Measurements from ENCODE around the gene AATK.

The AATK gene

DNA sequence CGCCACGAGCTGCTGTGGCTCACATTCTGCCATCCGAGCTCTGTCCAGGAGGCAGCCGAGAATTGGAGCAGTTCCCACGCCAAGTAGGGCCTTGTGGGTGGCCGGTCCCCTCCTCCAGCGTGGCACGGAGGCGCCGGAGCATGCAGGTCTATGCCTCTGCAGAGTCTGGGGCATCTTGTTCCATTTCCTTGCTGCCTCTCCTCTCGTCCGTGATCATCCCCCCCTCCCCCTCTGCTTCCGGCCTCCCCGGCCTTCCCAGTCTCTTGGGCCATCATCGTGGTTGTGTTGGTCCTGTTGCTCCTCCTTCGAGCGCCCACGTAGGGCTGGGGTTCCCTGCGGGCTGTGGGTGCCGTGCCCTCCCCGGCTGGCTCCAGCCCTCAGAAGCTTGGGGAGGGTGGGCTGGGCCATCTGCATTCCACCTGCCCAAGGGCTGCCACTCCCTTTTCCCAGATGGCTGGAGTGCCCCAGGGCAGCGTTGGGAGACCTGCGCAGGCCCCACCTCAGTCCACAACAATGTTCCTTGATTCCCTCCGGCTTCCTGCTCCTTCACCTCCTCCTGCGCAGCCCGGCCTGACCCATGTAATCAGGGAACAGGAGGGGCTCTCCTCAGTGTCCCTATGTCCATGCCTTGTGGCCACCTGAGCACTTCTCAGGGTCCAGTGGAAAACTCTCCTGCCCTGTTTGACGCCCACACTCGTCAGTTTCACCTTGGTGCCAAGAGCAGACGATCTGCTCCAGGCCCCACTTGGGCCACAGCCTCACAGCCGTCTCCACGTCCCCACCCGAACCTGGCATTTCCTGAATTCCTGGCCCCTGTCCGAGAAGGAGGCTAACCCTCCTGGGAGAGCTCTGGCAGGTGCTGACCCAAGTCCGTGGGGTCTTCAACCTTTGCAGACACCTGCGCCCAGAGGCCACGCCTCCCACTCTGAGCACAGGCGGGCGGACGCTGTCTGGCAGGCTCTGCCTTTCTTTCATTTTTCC lies 94.0 kb downstream of the AATK start:
- no peak for DNase-seq (ENCODE audit: low read depth)

DNA sequence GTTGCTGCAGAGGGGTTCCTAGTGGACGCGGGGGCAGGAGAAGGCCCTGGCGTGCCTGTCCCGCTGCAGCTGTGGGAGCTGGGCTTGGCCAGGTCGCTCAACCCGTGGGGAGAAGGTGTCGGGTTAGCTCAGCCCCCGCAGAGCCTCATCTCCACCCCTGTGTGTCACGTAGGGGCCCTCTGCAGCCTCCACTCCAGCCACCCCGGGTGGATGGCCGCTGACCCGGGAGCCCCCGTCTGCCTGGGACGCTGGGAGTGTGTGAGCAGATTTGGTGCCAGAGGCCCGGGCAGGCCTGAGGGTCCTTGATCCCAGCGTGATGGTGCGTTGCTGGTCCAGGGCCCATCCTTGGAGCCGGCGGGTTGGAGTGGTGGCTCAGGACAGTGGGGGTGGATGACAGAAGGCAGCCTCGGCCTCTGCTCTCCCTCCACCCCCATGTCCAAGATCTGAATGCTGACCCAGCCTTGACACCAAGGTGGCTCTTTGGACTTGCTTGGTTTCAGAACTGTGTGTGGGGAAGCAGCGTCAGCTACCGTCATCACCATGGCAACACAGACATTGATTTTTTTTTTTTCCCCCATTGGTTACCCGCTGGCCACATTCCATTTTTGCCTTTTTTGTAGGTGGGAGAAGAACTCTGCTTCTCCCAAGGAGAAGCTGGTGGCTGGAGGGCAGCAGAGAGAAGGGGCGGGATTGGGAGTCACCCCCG lies 95.3 kb downstream of the AATK start:
- no peak for DNase-seq (ENCODE audit: low read depth)

GRCh38 chr17:81069135-81069645 lies 96.8 kb downstream of the AATK start:
- no peak for DNase-seq (ENCODE audit: low read depth)

DNA sequence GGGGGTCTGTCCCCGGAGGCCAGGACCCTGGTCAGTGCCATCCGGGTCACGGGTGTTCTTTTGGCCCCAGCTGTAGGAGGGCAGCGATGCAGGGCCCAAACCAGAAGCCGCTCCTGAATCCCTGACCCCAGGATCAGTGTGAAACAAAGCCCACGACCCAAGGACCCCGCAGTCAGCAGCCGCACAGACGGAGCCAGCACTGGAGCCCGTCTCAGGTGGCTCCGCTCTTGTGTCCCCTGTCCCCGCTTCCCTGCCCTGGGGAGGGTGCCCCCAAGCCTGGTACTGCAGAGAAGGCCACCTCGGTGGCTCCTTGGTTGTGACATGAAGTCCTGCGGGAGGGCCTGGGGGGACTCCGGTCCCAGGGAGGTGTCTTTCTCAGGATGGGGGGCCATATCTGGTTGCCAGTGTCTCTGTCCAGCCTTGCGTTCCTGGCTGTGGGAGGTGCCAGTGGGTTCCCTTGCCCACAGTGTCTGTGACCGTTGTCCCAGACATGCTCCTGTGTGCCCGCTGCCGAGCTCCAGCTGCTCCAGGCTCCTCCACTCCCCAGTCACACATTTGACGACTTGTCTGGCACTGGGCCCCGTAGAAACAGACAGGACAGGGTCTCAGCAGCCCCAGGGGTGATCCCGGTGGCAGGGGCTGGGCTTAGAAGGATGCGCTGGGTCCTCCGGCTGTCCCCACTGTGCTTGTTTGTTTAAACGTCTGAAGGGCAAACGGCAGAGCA lies 97.4 kb downstream of the AATK start:
- no peak for DNase-seq (ENCODE audit: low read depth)

- DNase-seq (ENCODE audit: low read depth): no peak
Measured at GRCh38 chr17:81067391-81067811, 98.6 kb downstream of the AATK start.
